HepG2 (cell line): ENCODE measurements around the gene GPAM. TPM values are rescaled to one million over a fixed set of nuclear protein-coding genes. Genes with fewer than 3 reads are reported as not detected.

Experiments used
- ATAC-seq: fragments of 200-7000 bp; cut with Tn5 transposase; 3 replicates; pipeline ENCODE4 v1.9.1; 2020; ENCODE audit warnings: mild to moderate bottlenecking, moderate library complexity
- BruUV-seq: library from RNA; stranded (reverse); fragments of 400-500 nt; replicated peaks from 2 replicates; lab custom pipeline; 2021; lab: Mats Ljungman, UMichigan
- CTCF ChIA-PET: fragments of 300-600 bp; formaldehyde crosslinking; extraction: SDS; loops from one replicate; lab custom pipeline; 2021; ENCODE audit warnings: low total read pairs, inconsistent platforms, low intra/inter-chr PET ratio; lab: Yijun Ruan, JAX
- POLR2A ChIA-PET: fragments of 350-600 bp; sonication (Branson Sonifier 250); formaldehyde crosslinking; loops from one replicate; lab custom pipeline; 2020; ENCODE audit warnings: antibody characterized with exemption, inconsistent platforms; lab: Yijun Ruan, JAX
- DNase-seq: peaks from one replicate; pipeline ENCODE4 v3.0.0-alpha.2; 2015; ENCODE audit warnings: low spot score
- FAIRE-seq: peaks from 3 replicates; lab custom pipeline; 2011; peaks lifted over from hg19 to GRCh38; lab: Jason Lieb, UNC
- H2AFZ ChIP-seq: one replicate; pipeline ENCODE4 v1.6.1; 2011; ENCODE audit warnings: low read length, inconsistent platforms
- H3K27ac ChIP-seq: fragments of 300-600 bp; 3 replicates; pipeline ENCODE4 v1.8.0; 2011; ENCODE audit warnings: mixed run types, mild to moderate bottlenecking, mixed read lengths, low read length, inconsistent platforms; ENCODE audit not compliant: insufficient read depth; ENCODE audit errors: extremely low read length
- H3K27me3 ChIP-seq, 2 experiments: fragments of 200-600 bp in 1 of 2; 2 replicates in 1 of 2; 3 replicates in 1 of 2; pipeline versions ENCODE4 v1.6.0 to v1.8.0; 2011; ENCODE audit warnings: low read length in 2 of 2, mild to moderate bottlenecking in 2 of 2, moderate library complexity in 2 of 2, inconsistent platforms in 1 of 2; ENCODE audit not compliant: insufficient read depth in 2 of 2, control insufficient read depth in 1 of 2
- H3K36me3 ChIP-seq, 2 experiments: fragments of 200-600 bp in 1 of 2; replicated peaks in 1 of 2; 2 replicates in 1 of 2; 3 replicates in 1 of 2; pipeline versions ENCODE4 v1.5.1 to v1.8.0; 2011; ENCODE audit warnings: low read length in 2 of 2, inconsistent platforms in 1 of 2; ENCODE audit not compliant: insufficient read depth in 2 of 2, control insufficient read depth in 1 of 2
- H3K4me1 ChIP-seq: 2 replicates; pipeline ENCODE4 v1.5.1; 2012; ENCODE audit warnings: low read length, inconsistent platforms; ENCODE audit not compliant: insufficient read depth
- H3K4me2 ChIP-seq: 2 replicates; pipeline ENCODE4 v1.6.0; 2011; ENCODE audit warnings: low read depth, low read length, inconsistent platforms
- H3K4me3 ChIP-seq, 3 experiments: fragments of 200-600 bp in 1 of 3; sonication (generic), shearing (Covaris generic) in 1 of 3; replicated peaks in 1 of 3; 2 replicates each; pipeline ENCODE4 v1.5.1; 2011 to 2016; ENCODE audit warnings: low read length in 3 of 3, inconsistent platforms in 2 of 3, low read depth in 2 of 3, mild to moderate bottlenecking in 2 of 3, control low read depth in 1 of 3, mixed read lengths in 1 of 3; ENCODE audit not compliant: insufficient read depth in 1 of 3
- H3K79me2 ChIP-seq: one replicate; pipeline ENCODE4 v1.6.1; 2011; ENCODE audit warnings: low read length, inconsistent platforms; ENCODE audit not compliant: insufficient read depth
- H3K9ac ChIP-seq: 2 replicates; pipeline ENCODE4 v1.6.0; 2011; ENCODE audit warnings: mild to moderate bottlenecking, low read depth, low read length, inconsistent platforms; ENCODE audit not compliant: insufficient read depth
- H3K9me3 ChIP-seq: 2 replicates; pipeline ENCODE4 v1.5.1; 2012; ENCODE audit warnings: mild to moderate bottlenecking, low read length
- H4K20me1 ChIP-seq: 2 replicates; pipeline ENCODE4 v1.6.0; 2011; ENCODE audit warnings: inconsistent platforms, mild to moderate bottlenecking, low read length, moderate library complexity; ENCODE audit not compliant: insufficient read depth
- GRHL1 ChIP-seq: sonication (generic); formaldehyde crosslinking; conservative IDR thresholded peaks from 2 replicates; pipeline ENCODE4 v1.8.0; 2022; ENCODE audit warnings: missing genetic modification reagents
- MEIS1 ChIP-seq: sonication (generic); formaldehyde crosslinking; IDR thresholded peaks from 2 replicates; pipeline ENCODE4 v1.9.0; 2021; ENCODE audit warnings: mild to moderate bottlenecking, missing genetic modification reagents, moderate library complexity, borderline replicate concordance
- PHF20 ChIP-seq: sonication (generic); formaldehyde crosslinking; IDR thresholded peaks from 2 replicates; pipeline ENCODE4 v1.5.0; 2020; ENCODE audit warnings: mild to moderate bottlenecking, missing genetic modification reagents
- PHF8 ChIP-seq: sonication (generic); formaldehyde crosslinking; IDR thresholded peaks from 2 replicates; pipeline ENCODE4 v1.5.0; 2020; ENCODE audit warnings: missing genetic modification reagents
- REST ChIP-seq, 2 experiments: IDR thresholded peaks; 2 replicates each; pipeline ENCODE4 v1.6.1; 2011 to 2012; ENCODE audit warnings: low read length in 2 of 2, borderline replicate concordance in 1 of 2, low read depth in 1 of 2, mild to moderate bottlenecking in 1 of 2, moderate library complexity in 1 of 2
- SALL1 ChIP-seq: sonication (generic); formaldehyde crosslinking; IDR thresholded peaks from 2 replicates; pipeline ENCODE4 v1.8.0; 2022; ENCODE audit warnings: mild to moderate bottlenecking, missing genetic modification reagents
- SNAPC5 ChIP-seq: sonication (generic); formaldehyde crosslinking; IDR thresholded peaks from 2 replicates; pipeline ENCODE4 v1.8.1; 2023; ENCODE audit warnings: mild to moderate bottlenecking, missing genetic modification reagents, borderline replicate concordance
- TSC22D2 ChIP-seq: sonication (generic); formaldehyde crosslinking; IDR thresholded peaks from 2 replicates; pipeline ENCODE4 v1.5.1; 2020; ENCODE audit warnings: missing genetic modification reagents, mild to moderate bottlenecking, borderline replicate concordance
- ZFX ChIP-seq: sonication (generic); formaldehyde crosslinking; IDR thresholded peaks from 2 replicates; pipeline ENCODE4 v1.4.0; 2020; ENCODE audit warnings: mild to moderate bottlenecking, low read depth, missing genetic modification reagents, moderate library complexity
- ZIK1 ChIP-seq: sonication (generic); formaldehyde crosslinking; IDR thresholded peaks from 2 replicates; pipeline ENCODE4 v1.5.0; 2020; ENCODE audit warnings: mild to moderate bottlenecking, low read depth, missing genetic modification reagents, borderline replicate concordance
- ZNF740 ChIP-seq: sonication (generic); formaldehyde crosslinking; IDR thresholded peaks from 2 replicates; pipeline ENCODE4 v1.4.0; 2020; ENCODE audit warnings: missing genetic modification reagents
- ZNF879 ChIP-seq: sonication (generic); formaldehyde crosslinking; IDR thresholded peaks from 2 replicates; pipeline ENCODE4 v1.8.1; 2023; ENCODE audit warnings: missing genetic modification reagents
- WGBS: methylation state at CpG from one replicate; pipeline ENCODE4 v1.1.6; 2017; ENCODE audit warnings: low lambda C conversion rate; 5-methylcytosine and 5-hydroxymethylcytosine counted together
- in situ Hi-C: cut with HindIII; loops from 2 replicates; pipeline ENCODE4 v1.10.0; 2017; ENCODE audit warnings: low pct_unique_long_range_greater_than_20kb; ENCODE audit not compliant: extremely low pct_ligation_motif_present
- intact Hi-C: fragments of 100-400 bp; cut with micrococcal nuclease; formaldehyde crosslinking; loops from one replicate; pipeline ENCODE4 v1.10.0; 2022; ENCODE audit not compliant: unreplicated experiment
- polyA plus RNA-seq, 8 experiments: library from polyadenylated mRNA; depleted of rRNA in 3 of 8; stranded (reverse) in 7 of 8; unstranded in 1 of 8; fragments of >200 nt; fragmentation: Illumina TruSeq in 4 of 8; extraction: Trizol in 4 of 8; gene quantifications; 2 replicates each; pipeline versions ENCODE4 v1.2.1 to v1.2.3, GENCODE V29; 2011 to 2016; ENCODE audit warnings: low read depth in 4 of 8, missing spikeins in 1 of 8, mixed read lengths in 1 of 8; ENCODE audit not compliant: insufficient read depth in 1 of 8
- total RNA-seq, 5 experiments: library from RNA; depleted of rRNA; stranded (reverse); fragments of >200 nt; fragmentation: Illumina TruSeq; extraction: Trizol; gene quantifications; 2 replicates each; pipeline ENCODE4 v1.2.3, GENCODE V29; 2016; ENCODE audit warnings: low read depth in 1 of 5

The GPAM gene
- total and polyA plus RNA-seq, 2 of the 13 experiments (the other 11 are each of a cell fraction or from before 2014, with no cell fraction given) = 36.8 to 140 TPM

- Histone ChIP-seq H3K27ac (peak overlapping the region; percentile 14), H3K79me2 (peaks cover 87% of the 10 kb centered on the region), H3K4me2 (no peak overlapping the region), H3K4me3 (no peak overlapping the region), H3K27me3 (no peaks in the 10 kb centered on the region), H4K20me1 (no peaks in the 10 kb centered on the region), H3K9ac (no peak overlapping the region)
- ChIA-PET POLR2A (interaction anchor here (0.9 kb wide), 1 partner anchor 15 kb away, joined by 3 read pairs; no protein-coding TSS in a partner anchor), CTCF (no interaction called here)
- in situ Hi-C loops = no loop called here
- no peak for FAIRE-seq
- ATAC-seq = no peak
- no TSS peak for BruUV-seq
- intact Hi-C loops = no loop called here
- no peak for TF ChIP-seq ZIK1 (CRISPR knock-in tag)
- TF ChIP-seq, all 625 proteins: peak for 0
- 58% methylated on average over 2 of the region's 2 CpGs for WGBS
- DNase-seq = no peak
- H3K36me3 ChIP-seq = peaks cover 14 to 81% of the 10 kb centered on the region in 2 experiments
- peaks cover 41% of the 10 kb centered on the region for H3K4me1 ChIP-seq
- H3K9me3 ChIP-seq = peaks cover 21% of the 10 kb centered on the region
- H2AFZ ChIP-seq = no peak overlapping the region
Observed at GRCh38 chr10:112184379-112184778, 814 bp upstream of the GPAM start.

GRCh38 chr10:112184052-112184371 lies 447 bp upstream of the GPAM start:
- intact Hi-C loops = no loop called here
- H3K9ac ChIP-seq = no peak overlapping the region
- TF ChIP-seq SALL1 (CRISPR knock-in tag) (no peak), PHF8 (CRISPR knock-in tag) (no peak), PHF20 (CRISPR knock-in tag) (no peak), GRHL1 (CRISPR knock-in tag) (no peak), TSC22D2 (CRISPR knock-in tag) (no peak), SNAPC5 (CRISPR knock-in tag) (no peak), ZNF879 (CRISPR knock-in tag) (no peak), ZNF740 (CRISPR knock-in tag) (no peak), ZFX (CRISPR knock-in tag) (no peak), REST (IDR thresholded peaks at IDR 0.05; ENCODE audit: borderline replicate concordance in 1 of 2, low read depth in 1 of 2, low read length in 2 of 2) (no peak), MEIS1 (CRISPR knock-in tag) (no peak)

More at GRCh38 chr10:112184052-112184371, 447 bp upstream of the GPAM start:
- FAIRE-seq (no peak), DNase-seq (no peak), ATAC-seq (no peak)
- in situ Hi-C loops = no loop called here
- WGBS = 96% methylated on average over 5 of the region's 5 CpGs
- peaks cover 86% of the 10 kb centered on the region for H3K79me2 ChIP-seq
- H3K36me3 ChIP-seq = peaks cover 14 to 82% of the 10 kb centered on the region in 2 experiments
- peak overlapping the region; percentile 14 for H3K27ac ChIP-seq
- peaks cover 21% of the 10 kb centered on the region for H3K9me3 ChIP-seq
- H3K4me2 ChIP-seq = no peak overlapping the region
- peaks cover 45% of the 10 kb centered on the region for H3K4me1 ChIP-seq
- no TSS peak for BruUV-seq
- CTCF ChIA-PET = no interaction called here
- POLR2A ChIA-PET = interaction anchor here (0.9 kb wide), 1 partner anchor 16 kb away, joined by 3 read pairs; no protein-coding TSS in a partner anchor
- H3K27me3 ChIP-seq = no peaks in the 10 kb centered on the region
- H4K20me1 ChIP-seq = no peaks in the 10 kb centered on the region
- no peak overlapping the region for H2AFZ ChIP-seq
- H3K4me3 ChIP-seq = no peak overlapping the region
